CD4-positive, alpha-beta T cell treated with Interleukin-4 for 4 hours (primary cell): ENCODE data around the gene BEX3.
"Not testable (repeated sequence)": the region's sequence is repeated elsewhere in the genome, so short reads cannot be mapped to it uniquely, and the experiment has no call there.

Source experiments
- DNase-seq: peaks from one replicate; pipeline ENCODE4 v3.0.0-alpha.2; 2020

The BEX3 gene

GRCh38 chrX:103376118-103376978 is at the start of gene BEX3:
TSS of gene BEX3 (plus strand) at chrX:103376538. CDS start at chrX:103377522, 984 bp downstream.
- no peak for DNase-seq

GRCh38 chrX:103329991-103330390 is 46.3 kb upstream of the BEX3 start, which contains the start of gene TCEAL7:
TSS of gene TCEAL7 (plus strand) at chrX:103330239. CDS start at chrX:103331404, 1,165 bp downstream.
- no peak for DNase-seq

- DNase-seq = no peak
Measured at GRCh38 chrX:103330681-103331288, 45.6 kb upstream of the BEX3 start.

GRCh38 chrX:103338663-103339062 is 37.7 kb upstream of the BEX3 start:
- no peak for DNase-seq

GRCh38 chrX:103343105-103343504 is 33.2 kb upstream of the BEX3 start:
- peak; percentile 10 for DNase-seq

- DNase-seq = no peak
Measured at GRCh38 chrX:103344606-103345005, 31.7 kb upstream of the BEX3 start.

GRCh38 chrX:103347682-103348397 is 28.5 kb upstream of the BEX3 start:
- DNase-seq = no peak

GRCh38 chrX:103356130-103356798 is 20.1 kb upstream of the BEX3 start, which contains the start of gene TCEAL9:
TSS of gene TCEAL9 (plus strand) at chrX:103356506. CDS start at chrX:103357685, 1,179 bp downstream.
- DNase-seq = no peak

GRCh38 chrX:103356858-103357257 is 19.5 kb upstream of the BEX3 start:
- DNase-seq = no peak

- DNase-seq = no peak
Measured at GRCh38 chrX:103357871-103358270, 18.5 kb upstream of the BEX3 start.

- DNase-seq = not testable (repeated sequence)
Measured at GRCh38 chrX:103359605-103360004, 16.7 kb upstream of the BEX3 start.

- DNase-seq = no peak
Measured at GRCh38 chrX:103360092-103360491, 16.2 kb upstream of the BEX3 start.

- DNase-seq = no peak
Measured at GRCh38 chrX:103360916-103361315, 15.4 kb upstream of the BEX3 start.

- DNase-seq = no peak
Measured at GRCh38 chrX:103361798-103362197, 14.5 kb upstream of the BEX3 start.

- no peak for DNase-seq
Measured at GRCh38 chrX:103362474-103362873, 13.9 kb upstream of the BEX3 start.

- no peak for DNase-seq
Measured at GRCh38 chrX:103363046-103363445, 13.3 kb upstream of the BEX3 start.

GRCh38 chrX:103367502-103367901 is 8.8 kb upstream of the BEX3 start:
- no peak for DNase-seq

GRCh38 chrX:103369479-103369878 is 6.9 kb upstream of the BEX3 start:
- no peak for DNase-seq

- no peak for DNase-seq
Measured at GRCh38 chrX:103372886-103373285, 3.5 kb upstream of the BEX3 start.

- DNase-seq = no peak
Measured at GRCh38 chrX:103373581-103373980, 2.8 kb upstream of the BEX3 start.

- no peak for DNase-seq
Measured at GRCh38 chrX:103376979-103377324, 614 bp downstream of the BEX3 start.

- no peak for DNase-seq
Measured at GRCh38 chrX:103378990-103379389, 2.7 kb downstream of the BEX3 start.

- no peak for DNase-seq
Measured at GRCh38 chrX:103382877-103383276, 6.5 kb downstream of the BEX3 start.
